ACC112 (cell line): Measurements from ENCODE around the gene LRRC43.
A peak's percentile ranks its signal among the peaks of the same experiment; 100 is the strongest.
"Not testable (repeated sequence)": the region's sequence is repeated elsewhere in the genome, so short reads cannot be mapped to it uniquely, and the experiment has no call there.

ENCODE experiments used
- H2AFZ ChIP-seq: fragments of 200-600 bp; sonication (generic); one replicate; pipeline ENCODE4 v1.6.0; 2017; ENCODE audit warnings: antibody characterized with exemption, low read length; ENCODE audit not compliant: unreplicated experiment
- H3K27ac ChIP-seq: fragments of 200-600 bp; sonication (generic); 2 replicates; pipeline ENCODE4 v1.5.1; 2014; ENCODE audit warnings: low read depth, mild to moderate bottlenecking, antibody characterized with exemption, low read length, moderate library complexity
- H3K27me3 ChIP-seq: fragments of 200-600 bp; sonication (generic); 2 replicates; pipeline ENCODE4 v1.6.1; 2014; ENCODE audit warnings: mild to moderate bottlenecking, antibody characterized with exemption, low read length, moderate library complexity, mixed read lengths; ENCODE audit not compliant: insufficient read depth
- H3K36me3 ChIP-seq: fragments of 200-600 bp; sonication (generic); 2 replicates; pipeline ENCODE4 v1.6.1; 2016; ENCODE audit warnings: mild to moderate bottlenecking, antibody characterized with exemption, low read length, moderate library complexity, mixed read lengths; ENCODE audit not compliant: insufficient read depth
- H3K4me1 ChIP-seq: fragments of 200-600 bp; sonication (generic); one replicate; pipeline ENCODE4 v1.6.1; 2016; ENCODE audit warnings: low read length, mixed read lengths; ENCODE audit not compliant: insufficient read depth, unreplicated experiment, control insufficient read depth
- H3K4me3 ChIP-seq: fragments of 200-600 bp; sonication (generic); 2 replicates; pipeline ENCODE4 v1.5.1; 2014; ENCODE audit warnings: mild to moderate bottlenecking, low read depth, low read length
- H3K79me2 ChIP-seq: fragments of 200-600 bp; sonication (generic); one replicate; pipeline ENCODE4 v1.6.0; 2016; ENCODE audit warnings: low read length; ENCODE audit not compliant: control insufficient read depth, unreplicated experiment, insufficient read depth

The LRRC43 gene

GRCh38 chr12:122176473-122176872, 6.5 kb upstream of the LRRC43 start:
- H3K4me1 ChIP-seq = not testable (repeated sequence)

GRCh38 chr12:122183588-122183940, 641 bp downstream of the LRRC43 start:
- Histone ChIP-seq H3K27ac (no peak overlapping the region), H3K79me2 (no peaks in the 10 kb centered on the region), H3K27me3 (no peaks in the 10 kb centered on the region), H3K4me3 (peak overlapping the region; percentile 78), H2AFZ (peak overlapping the region; percentile 73), H3K36me3 (no peaks in the 10 kb centered on the region), H3K4me1 (peaks cover 4% of the 10 kb centered on the region)

More at GRCh38 chr12:122176473-122176872, 6.5 kb upstream of the LRRC43 start:
- not testable (repeated sequence) for H3K36me3 ChIP-seq, H2AFZ ChIP-seq, H3K27me3 ChIP-seq, H3K79me2 ChIP-seq, H3K4me3 ChIP-seq, H3K27ac ChIP-seq

GRCh38 chr12:122184517-122184916, 1.6 kb downstream of the LRRC43 start:
- Histone ChIP-seq H3K4me3 (no peak overlapping the region), H3K36me3 (no peaks in the 10 kb centered on the region), H3K79me2 (no peaks in the 10 kb centered on the region), H3K27me3 (no peaks in the 10 kb centered on the region), H3K27ac (no peak overlapping the region), H3K4me1 (peaks cover 4% of the 10 kb centered on the region), H2AFZ (no peak overlapping the region)

GRCh38 chr12:122185079-122185478, 2.2 kb downstream of the LRRC43 start:
- Histone ChIP-seq H3K79me2 (no peaks in the 10 kb centered on the region), H2AFZ (no peak overlapping the region), H3K36me3 (no peaks in the 10 kb centered on the region), H3K27me3 (no peaks in the 10 kb centered on the region), H3K27ac (no peak overlapping the region), H3K4me3 (no peak overlapping the region), H3K4me1 (peaks cover 4% of the 10 kb centered on the region)

- no peak overlapping the region for H3K27ac ChIP-seq
- H2AFZ ChIP-seq = no peak overlapping the region
- no peaks in the 10 kb centered on the region for H3K27me3 ChIP-seq
- no peak overlapping the region for H3K4me3 ChIP-seq
- no peaks in the 10 kb centered on the region for H3K79me2 ChIP-seq
- H3K36me3 ChIP-seq = no peaks in the 10 kb centered on the region
- H3K4me1 ChIP-seq = no peaks in the 10 kb centered on the region
Measured at GRCh38 chr12:122185494-122186082, 2.7 kb downstream of the LRRC43 start.

GRCh38 chr12:122187466-122187865, 4.5 kb downstream of the LRRC43 start:
- Histone ChIP-seq H3K4me3 (no peak overlapping the region), H3K27ac (no peak overlapping the region), H3K79me2 (no peaks in the 10 kb centered on the region), H3K4me1 (no peaks in the 10 kb centered on the region), H3K27me3 (no peaks in the 10 kb centered on the region), H3K36me3 (no peaks in the 10 kb centered on the region), H2AFZ (no peak overlapping the region)

GRCh38 chr12:122189626-122190475, 6.9 kb downstream of the LRRC43 start:
- H3K27me3 ChIP-seq = no peaks in the 10 kb centered on the region
- H2AFZ ChIP-seq = no peak overlapping the region
- H3K4me1 ChIP-seq = no peaks in the 10 kb centered on the region
- no peak overlapping the region for H3K4me3 ChIP-seq
- no peaks in the 10 kb centered on the region for H3K79me2 ChIP-seq
- H3K27ac ChIP-seq = no peak overlapping the region
- H3K36me3 ChIP-seq = no peaks in the 10 kb centered on the region

GRCh38 chr12:122190842-122191668, 8.1 kb downstream of the LRRC43 start:
- Histone ChIP-seq H2AFZ (no peak overlapping the region), H3K36me3 (no peaks in the 10 kb centered on the region), H3K79me2 (no peaks in the 10 kb centered on the region), H3K27ac (no peak overlapping the region), H3K4me3 (no peak overlapping the region), H3K4me1 (no peaks in the 10 kb centered on the region), H3K27me3 (no peaks in the 10 kb centered on the region)

- Histone ChIP-seq H3K27ac (no peak overlapping the region), H3K4me1 (peaks cover under 1% of the 10 kb centered on the region), H3K27me3 (no peaks in the 10 kb centered on the region), H2AFZ (no peak overlapping the region), H3K4me3 (no peak overlapping the region), H3K36me3 (no peaks in the 10 kb centered on the region), H3K79me2 (no peaks in the 10 kb centered on the region)
Measured at GRCh38 chr12:122192441-122192840, 9.5 kb downstream of the LRRC43 start.

- H3K36me3 ChIP-seq = no peaks in the 10 kb centered on the region
Measured at GRCh38 chr12:122194804-122195203, 11.9 kb downstream of the LRRC43 start.

More at GRCh38 chr12:122194804-122195203, 11.9 kb downstream of the LRRC43 start:
- H3K27me3 ChIP-seq = no peaks in the 10 kb centered on the region
- peaks cover 5% of the 10 kb centered on the region for H3K4me1 ChIP-seq
- H3K79me2 ChIP-seq = no peaks in the 10 kb centered on the region
- no peak overlapping the region for H2AFZ ChIP-seq
- no peak overlapping the region for H3K27ac ChIP-seq
- no peak overlapping the region for H3K4me3 ChIP-seq
